ENCODE measurements around the gene CCDC63. TPM values are rescaled to one million over a fixed set of nuclear protein-coding genes. Genes with fewer than 3 reads are reported as not detected.

Gene CCDC63
- polyA plus RNA-seq, 4 donors = 0.08 TPM; not detected in 3

GRCh38 chr12:110920324-110920910, 73.6 kb downstream of the CCDC63 start, which contains the start of gene MYL2:
TSS of gene MYL2 (minus strand) at chr12:110920579. CDS start at chr12:110920529, 50 bp downstream.
- DNase-seq (ENCODE audit: low read depth in 4 of 4, low spot score in 3 of 4) = no peak

- DNase-seq (ENCODE audit: low read depth in 4 of 4, low spot score in 3 of 4) = no peak
Measured at GRCh38 chr12:110921262-110921661, 74.5 kb downstream of the CCDC63 start.

GRCh38 chr12:110922652-110923051, 75.9 kb downstream of the CCDC63 start:
- no peak for DNase-seq (ENCODE audit: low read depth in 4 of 4, low spot score in 3 of 4)

- no peak for DNase-seq (ENCODE audit: low read depth in 4 of 4, low spot score in 3 of 4)
Measured at GRCh38 chr12:110923192-110923591, 76.4 kb downstream of the CCDC63 start.

- no peak for DNase-seq (ENCODE audit: low read depth in 4 of 4, low spot score in 3 of 4)
Measured at GRCh38 chr12:110923692-110924334, 77.0 kb downstream of the CCDC63 start.

GRCh38 chr12:110927546-110927945, 80.8 kb downstream of the CCDC63 start:
- no peak for DNase-seq (ENCODE audit: low read depth in 4 of 4, low spot score in 3 of 4)

GRCh38 chr12:110928700-110929099, 81.9 kb downstream of the CCDC63 start:
- no peak for DNase-seq (ENCODE audit: low read depth in 4 of 4, low spot score in 3 of 4)

- DNase-seq (ENCODE audit: low read depth in 4 of 4, low spot score in 3 of 4) = no peak
Measured at GRCh38 chr12:110929818-110930217, 83.0 kb downstream of the CCDC63 start.

GRCh38 chr12:110930348-110931314, 83.8 kb downstream of the CCDC63 start:
- DNase-seq (ENCODE audit: low read depth in 4 of 4, low spot score in 3 of 4) = no peak

GRCh38 chr12:110931315-110931728, 84.5 kb downstream of the CCDC63 start:
- no peak for DNase-seq (ENCODE audit: low read depth in 4 of 4, low spot score in 3 of 4)

- no peak for DNase-seq (ENCODE audit: low read depth in 4 of 4, low spot score in 3 of 4)
Measured at GRCh38 chr12:110932046-110932445, 85.3 kb downstream of the CCDC63 start.

- DNase-seq (ENCODE audit: low read depth in 4 of 4, low spot score in 3 of 4) = no peak
Measured at GRCh38 chr12:110933326-110933974, 86.7 kb downstream of the CCDC63 start.

- DNase-seq (ENCODE audit: low read depth in 4 of 4, low spot score in 3 of 4) = no peak
Measured at GRCh38 chr12:110934093-110934852, 87.5 kb downstream of the CCDC63 start.

- DNase-seq (ENCODE audit: low read depth in 4 of 4, low spot score in 3 of 4) = no peak
Measured at GRCh38 chr12:110935588-110935987, 88.8 kb downstream of the CCDC63 start.

GRCh38 chr12:110936367-110937103, 89.7 kb downstream of the CCDC63 start:
- DNase-seq (ENCODE audit: low read depth in 4 of 4, low spot score in 3 of 4) = no peak

GRCh38 chr12:110937104-110937641, 90.4 kb downstream of the CCDC63 start:
- DNase-seq (ENCODE audit: low read depth in 4 of 4, low spot score in 3 of 4) = peak; percentile 17 to 51 (median 30)

- no peak for DNase-seq (ENCODE audit: low read depth in 4 of 4, low spot score in 3 of 4)
Measured at GRCh38 chr12:110940296-110940695, 93.5 kb downstream of the CCDC63 start.

- no peak for DNase-seq (ENCODE audit: low read depth in 4 of 4, low spot score in 3 of 4)
Measured at GRCh38 chr12:110940933-110941332, 94.1 kb downstream of the CCDC63 start.

- DNase-seq (ENCODE audit: low read depth in 4 of 4, low spot score in 3 of 4) = no peak
Measured at GRCh38 chr12:110941391-110941790, 94.6 kb downstream of the CCDC63 start.

Data from right renal pelvis (tissue), 4 donors.